ENCODE measurements around the gene ARMC3. TPM values are rescaled to one million over a fixed set of nuclear protein-coding genes. Genes with fewer than 3 reads are reported as not detected.

The ARMC3 gene
- total RNA-seq, 2 experiments from 2014 or later: not detected

DNA sequence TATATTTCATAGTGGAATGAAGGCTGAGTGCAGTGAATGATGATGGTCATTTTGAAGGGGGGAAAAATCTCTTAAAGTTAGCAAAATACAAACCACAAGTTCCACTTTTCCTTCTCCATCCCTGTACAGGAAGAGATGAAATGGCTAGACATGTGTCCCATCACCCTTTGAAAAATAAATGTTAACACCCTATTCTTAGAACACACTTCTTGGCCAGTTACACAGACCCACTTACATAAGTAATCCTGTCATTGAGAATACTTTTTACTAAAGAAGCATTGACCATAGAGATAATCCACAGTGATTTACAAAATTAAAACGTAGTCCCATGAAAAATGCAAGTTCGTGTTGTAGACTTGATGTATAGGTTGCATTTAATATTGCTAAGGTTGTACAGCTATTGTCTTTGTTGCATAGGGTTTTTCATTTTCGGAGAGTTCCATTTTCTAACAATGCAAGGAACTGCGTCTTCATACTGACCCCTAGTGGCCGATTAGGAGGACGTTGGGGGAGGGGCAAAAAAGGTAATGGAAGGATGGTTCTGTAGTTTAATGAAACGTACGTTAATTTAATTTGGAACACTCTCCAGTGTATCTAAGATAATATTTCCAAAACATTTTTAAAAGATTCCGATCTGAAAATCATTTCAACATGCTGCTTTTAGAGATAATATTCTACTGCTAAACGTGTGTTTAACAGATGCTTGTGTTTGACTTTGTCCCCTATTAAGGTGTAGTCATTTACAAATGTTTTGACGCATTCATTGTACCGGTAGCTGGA lies 60.9 kb downstream of the ARMC3 start:
- no peaks in the 10 kb centered on the region for H3K79me2 ChIP-seq (ENCODE audit: insufficient read depth, low read depth, low read length)
- H3K36me3 ChIP-seq (ENCODE audit: insufficient read depth, low read length): no peaks in the 10 kb centered on the region
- ChIA-PET CTCF (ENCODE audit: unreplicated experiment) (no interaction called here), POLR2A (interaction anchor here (0.7 to 1.1 kb wide), 3 partner anchors 15 to 1469 kb away, joined by 3 to 5 read pairs (median 3); no protein-coding TSS in a partner anchor)
- no peak overlapping the region for H2AFZ ChIP-seq (ENCODE audit: low read length)
- BruUV-seq (replicated peaks): no TSS peak
- no peaks in the 10 kb centered on the region for H3K4me1 ChIP-seq (ENCODE audit: insufficient read depth, low read length, poor library complexity, severe bottlenecking)
- H3K27ac ChIP-seq (ENCODE audit: low read depth, low read length, poor library complexity, severe bottlenecking): no peak overlapping the region
- no peak overlapping the region for H3K4me3 ChIP-seq (ENCODE audit: low read depth, low read length, poor library complexity, severe bottlenecking)
- no peak overlapping the region for H3K4me2 ChIP-seq (ENCODE audit: low read length)
- intact Hi-C loops (cut with micrococcal nuclease; ENCODE audit: unreplicated experiment): loop anchor here (2.0 to 5.0 kb wide), 3 partner anchors 551 to 1491 kb away; no protein-coding TSS in a partner anchor
- H4K20me1 ChIP-seq (ENCODE audit: insufficient read depth, low read length): no peaks in the 10 kb centered on the region
- no peak for TF ChIP-seq EZH2phosphoT487 (IDR thresholded peaks at IDR 0.05; ENCODE audit: borderline replicate concordance, low read depth, low read length)
- TF ChIP-seq, protein P1, sequence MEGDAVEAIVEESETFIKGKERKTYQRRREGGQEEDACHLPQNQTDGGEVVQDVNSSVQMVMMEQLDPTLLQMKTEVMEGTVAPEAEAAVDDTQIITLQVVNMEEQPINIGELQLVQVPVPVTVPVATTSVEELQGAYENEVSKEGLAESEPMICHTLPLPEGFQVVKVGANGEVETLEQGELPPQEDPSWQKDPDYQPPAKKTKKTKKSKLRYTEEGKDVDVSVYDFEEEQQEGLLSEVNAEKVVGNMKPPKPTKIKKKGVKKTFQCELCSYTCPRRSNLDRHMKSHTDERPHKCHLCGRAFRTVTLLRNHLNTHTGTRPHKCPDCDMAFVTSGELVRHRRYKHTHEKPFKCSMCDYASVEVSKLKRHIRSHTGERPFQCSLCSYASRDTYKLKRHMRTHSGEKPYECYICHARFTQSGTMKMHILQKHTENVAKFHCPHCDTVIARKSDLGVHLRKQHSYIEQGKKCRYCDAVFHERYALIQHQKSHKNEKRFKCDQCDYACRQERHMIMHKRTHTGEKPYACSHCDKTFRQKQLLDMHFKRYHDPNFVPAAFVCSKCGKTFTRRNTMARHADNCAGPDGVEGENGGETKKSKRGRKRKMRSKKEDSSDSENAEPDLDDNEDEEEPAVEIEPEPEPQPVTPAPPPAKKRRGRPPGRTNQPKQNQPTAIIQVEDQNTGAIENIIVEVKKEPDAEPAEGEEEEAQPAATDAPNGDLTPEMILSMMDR (conservative IDR thresholded peaks at IDR 0.05; ENCODE audit: low read length): peak; percentile 98
- no peaks in the 10 kb centered on the region for H3K9me2 ChIP-seq (ENCODE audit: insufficient read depth, low read length)
- DNase-seq (ENCODE audit: low spot score): peak; percentile 74
- no peaks in the 10 kb centered on the region for H3K9me3 ChIP-seq (ENCODE audit: low read length)

DNA sequence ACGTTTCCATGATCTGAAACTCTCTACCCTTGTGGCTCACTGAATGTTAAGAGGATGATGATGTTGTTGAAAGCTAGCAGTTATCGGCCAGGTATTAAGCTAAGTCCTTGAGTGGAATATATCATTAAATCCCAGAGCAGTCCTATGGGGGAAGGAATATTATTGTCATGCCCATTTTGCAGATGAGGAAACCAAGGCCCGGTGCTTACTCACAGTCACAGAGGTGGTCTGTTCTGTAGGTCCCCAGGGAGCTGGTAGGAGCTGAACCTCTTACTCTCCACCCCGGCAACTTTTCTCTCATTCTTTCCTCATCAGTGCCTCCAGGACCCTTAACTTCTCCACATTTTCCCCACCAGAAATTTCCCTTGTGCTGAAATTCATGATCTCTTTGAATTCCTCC lies 62.6 kb downstream of the ARMC3 start:
- no peaks in the 10 kb centered on the region for H3K4me1 ChIP-seq (ENCODE audit: insufficient read depth, low read length, poor library complexity, severe bottlenecking)
- no peak overlapping the region for H3K4me3 ChIP-seq (ENCODE audit: low read depth, low read length, poor library complexity, severe bottlenecking)
- no peaks in the 10 kb centered on the region for H3K79me2 ChIP-seq (ENCODE audit: insufficient read depth, low read depth, low read length)
- no peak overlapping the region for H3K27ac ChIP-seq (ENCODE audit: low read depth, low read length, poor library complexity, severe bottlenecking)
- H3K4me2 ChIP-seq (ENCODE audit: low read length): no peak overlapping the region
- no peaks in the 10 kb centered on the region for H4K20me1 ChIP-seq (ENCODE audit: insufficient read depth, low read length)
- no peaks in the 10 kb centered on the region for H3K9me2 ChIP-seq (ENCODE audit: insufficient read depth, low read length)
- no peaks in the 10 kb centered on the region for H3K36me3 ChIP-seq (ENCODE audit: insufficient read depth, low read length)
- no peak for TF ChIP-seq EZH2phosphoT487 (IDR thresholded peaks at IDR 0.05; ENCODE audit: borderline replicate concordance, low read depth, low read length)
- ChIA-PET CTCF (ENCODE audit: unreplicated experiment) (no interaction called here), POLR2A (interaction anchor here (0.5 to 1.2 kb wide), 4 partner anchors 70 to 983 kb away, joined by 3 read pairs; no protein-coding TSS in a partner anchor)
- no peak for DNase-seq (ENCODE audit: low spot score)
- no peak overlapping the region for H2AFZ ChIP-seq (ENCODE audit: low read length)
- H3K9me3 ChIP-seq (ENCODE audit: low read length): no peaks in the 10 kb centered on the region
- no TSS peak for BruUV-seq (replicated peaks)
- intact Hi-C loops (cut with micrococcal nuclease; ENCODE audit: unreplicated experiment): no loop called here

DNA sequence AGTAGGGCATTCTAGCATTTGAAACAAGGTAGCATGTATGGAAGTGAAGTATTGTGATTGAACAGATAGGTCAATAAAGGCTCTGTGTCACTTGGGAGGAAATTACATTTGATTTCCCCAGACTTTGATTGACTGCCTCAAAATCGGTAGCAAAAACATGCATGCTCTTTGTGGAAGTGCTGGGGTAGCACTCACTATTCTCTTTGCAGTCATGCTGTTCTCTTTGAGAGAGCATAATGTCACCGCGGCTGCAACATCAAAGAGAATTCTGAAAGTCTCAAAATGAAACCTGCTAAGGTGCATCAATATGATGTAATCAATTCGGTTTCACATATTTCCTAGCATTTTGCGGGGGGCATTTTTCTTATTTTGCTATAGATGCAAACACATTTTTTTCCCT lies 64.2 kb downstream of the ARMC3 start:
- Histone ChIP-seq H4K20me1 (ENCODE audit: insufficient read depth, low read length) (no peaks in the 10 kb centered on the region), H3K9me2 (ENCODE audit: insufficient read depth, low read length) (no peaks in the 10 kb centered on the region), H3K4me1 (ENCODE audit: insufficient read depth, low read length, poor library complexity, severe bottlenecking) (no peaks in the 10 kb centered on the region), H3K79me2 (ENCODE audit: insufficient read depth, low read depth, low read length) (no peaks in the 10 kb centered on the region), H2AFZ (ENCODE audit: low read length) (no peak overlapping the region), H3K36me3 (ENCODE audit: insufficient read depth, low read length) (no peaks in the 10 kb centered on the region), H3K9me3 (ENCODE audit: low read length) (no peaks in the 10 kb centered on the region), H3K27ac (ENCODE audit: low read depth, low read length, poor library complexity, severe bottlenecking) (no peak overlapping the region), H3K4me3 (ENCODE audit: low read depth, low read length, poor library complexity, severe bottlenecking) (no peak overlapping the region), H3K4me2 (ENCODE audit: low read length) (no peak overlapping the region)
- ChIA-PET POLR2A (no interaction called here), CTCF (ENCODE audit: unreplicated experiment) (no interaction called here)
- no peak for DNase-seq (ENCODE audit: low spot score)
- no peak for TF ChIP-seq EZH2phosphoT487 (IDR thresholded peaks at IDR 0.05; ENCODE audit: borderline replicate concordance, low read depth, low read length)
- TF ChIP-seq, protein P1 (conservative IDR thresholded peaks at IDR 0.05; ENCODE audit: low read length): no peak
- intact Hi-C loops (cut with micrococcal nuclease; ENCODE audit: unreplicated experiment): no loop called here
- no TSS peak for BruUV-seq (replicated peaks)

All from OCI-LY7 (cell line).